ENCODE results near the gene LGALS9. TPM values are rescaled to one million over a fixed set of nuclear protein-coding genes. Genes with fewer than 3 reads are reported as not detected.

The LGALS9 gene
- total and polyA plus RNA-seq, 2 donors (not counting 1 experiment from before 2014, with no cell fraction given) = 65.9 to 197 TPM

- ATAC-seq (ENCODE audit: low read depth) = no peak
- Mint-ChIP-seq H3K4me3 (no peak overlapping the region), H3K27ac (no peak overlapping the region), H3K27me3 (no peaks in the 10 kb centered on the region), H3K4me1 (peaks cover 2% of the 10 kb centered on the region), H3K9me3 (ENCODE audit: insufficient read depth) (no peaks in the 10 kb centered on the region)
- no peaks in the 10 kb centered on the region for H3K79me2 ChIP-seq (ENCODE audit: control insufficient read depth, insufficient read depth, low read length)
- DNase-seq = no peak
- no peak overlapping the region for H3K27ac ChIP-seq (ENCODE audit: low read length in 2 of 2)
- no peaks in the 10 kb centered on the region for H3K27me3 ChIP-seq (replicated peaks in 1 of 4; ENCODE audit: control extremely low read depth in 1 of 4, control insufficient read depth in 3 of 4, insufficient read depth in 4 of 4, low read length in 3 of 4)
- intact Hi-C loops (cut with micrococcal nuclease) = loop anchor here (1.0 kb wide), 1 partner anchor 48 kb away; no protein-coding TSS in a partner anchor
- H2AFZ ChIP-seq (ENCODE audit: insufficient read depth, low read depth, low read length, poor library complexity, severe bottlenecking) = no peak overlapping the region
- ChIA-PET POLR2A (no interaction called here), CTCF (interaction anchor here (0.9 to 14.9 kb wide), 19 partner anchors 8 to 422 kb away, joined by 3 to 395 read pairs (median 36); partner anchors contain the start of genes KSR1 and LGALS9)
- H3K4me1 ChIP-seq (ENCODE audit: control insufficient read depth in 2 of 2, insufficient read depth in 2 of 2, low read length in 2 of 2) = peaks cover 0 to 4% of the 10 kb centered on the region in 2 donors
- no peak overlapping the region for H3K4me2 ChIP-seq (replicated peaks; ENCODE audit: low read depth, low read length, poor library complexity, severe bottlenecking)
- TF ChIP-seq EZH2 (IDR thresholded peaks at IDR 0.05; ENCODE audit: borderline replicate concordance, insufficient read depth, low read depth, low read length, poor library complexity, severe bottlenecking) (no peak), CTCF (IDR thresholded peaks at IDR 0.05) (peak; percentile 40)
- 69% methylated on average over 1 of the region's 2 CpGs for WGBS (ENCODE audit: insufficient coverage)
- H3K9ac ChIP-seq (ENCODE audit: low read length) = no peak overlapping the region
- H3K36me3 ChIP-seq (replicated peaks in 1 of 2; ENCODE audit: control extremely low read depth in 1 of 2, control insufficient read depth in 1 of 2, extremely low read depth in 1 of 2, insufficient read depth in 2 of 2, low read length in 1 of 2) = peaks cover 0 to 7% of the 10 kb centered on the region in 2 experiments
- H3K9me3 ChIP-seq (ENCODE audit: control extremely low read depth in 1 of 3, control insufficient read depth in 2 of 3, insufficient read depth in 1 of 3, low read length in 2 of 3) = no peaks in the 10 kb centered on the region
- peaks cover 5% of the 10 kb centered on the region for H4K20me1 ChIP-seq (ENCODE audit: control insufficient read depth, insufficient read depth, low read length, poor library complexity, severe bottlenecking)
- no peak overlapping the region for H3K4me3 ChIP-seq (ENCODE audit: control extremely low read depth in 1 of 5, extremely low read depth in 1 of 5, insufficient read depth in 1 of 5, low read depth in 2 of 5, low read length in 4 of 5)
Measured at GRCh38 chr17:27603421-27603770, 27.6 kb upstream of the LGALS9 start.

- Histone ChIP-seq H4K20me1 (ENCODE audit: control insufficient read depth, insufficient read depth, low read length, poor library complexity, severe bottlenecking) (peaks cover 5% of the 10 kb centered on the region), H3K9me3 (ENCODE audit: control extremely low read depth in 1 of 3, control insufficient read depth in 2 of 3, insufficient read depth in 1 of 3, low read length in 2 of 3) (no peaks in the 10 kb centered on the region), H3K9ac (ENCODE audit: low read length) (no peak overlapping the region), H3K4me3 (ENCODE audit: control extremely low read depth in 1 of 5, extremely low read depth in 1 of 5, insufficient read depth in 1 of 5, low read depth in 2 of 5, low read length in 4 of 5) (no peak overlapping the region), H3K36me3 (replicated peaks in 1 of 2; ENCODE audit: control extremely low read depth in 1 of 2, control insufficient read depth in 1 of 2, extremely low read depth in 1 of 2, insufficient read depth in 2 of 2, low read length in 1 of 2) (peaks cover 0 to 13% of the 10 kb centered on the region in 2 experiments), H3K4me2 (replicated peaks; ENCODE audit: low read depth, low read length, poor library complexity, severe bottlenecking) (no peak overlapping the region), H3K4me1 (ENCODE audit: control insufficient read depth in 2 of 2, insufficient read depth in 2 of 2, low read length in 2 of 2) (peaks cover 0 to 4% of the 10 kb centered on the region in 2 donors), H3K27ac (ENCODE audit: low read length in 2 of 2) (no peak overlapping the region), H3K27me3 (replicated peaks in 1 of 4; ENCODE audit: control extremely low read depth in 1 of 4, control insufficient read depth in 3 of 4, insufficient read depth in 4 of 4, low read length in 3 of 4) (no peaks in the 10 kb centered on the region), H2AFZ (ENCODE audit: insufficient read depth, low read depth, low read length, poor library complexity, severe bottlenecking) (no peak overlapping the region), H3K79me2 (ENCODE audit: control insufficient read depth, insufficient read depth, low read length) (no peaks in the 10 kb centered on the region)
- CTCF ChIA-PET = interaction anchor here (0.9 to 14.9 kb wide), 16 partner anchors 9 to 406 kb away, joined by 3 to 395 read pairs (median 45); partner anchors contain the start of genes KSR1 and LGALS9
- no peak overlapping the region for H3K27ac Mint-ChIP-seq
- no peak for DNase-seq
- intact Hi-C loops (cut with micrococcal nuclease) = loop anchor here (1.0 kb wide), 1 partner anchor 47 kb away; no protein-coding TSS in a partner anchor
- H3K4me1 Mint-ChIP-seq = peaks cover 2% of the 10 kb centered on the region
- no peak overlapping the region for H3K4me3 Mint-ChIP-seq
- POLR2A ChIA-PET = no interaction called here
- WGBS (ENCODE audit: insufficient coverage) = 99% methylated on average over 16 of the region's 22 CpGs
- TF ChIP-seq EZH2 (IDR thresholded peaks at IDR 0.05; ENCODE audit: borderline replicate concordance, insufficient read depth, low read depth, low read length, poor library complexity, severe bottlenecking) = no peak
- no peak for TF ChIP-seq CTCF (IDR thresholded peaks at IDR 0.05)
- H3K27me3 Mint-ChIP-seq = no peaks in the 10 kb centered on the region
- H3K9me3 Mint-ChIP-seq (ENCODE audit: insufficient read depth) = no peaks in the 10 kb centered on the region
- ATAC-seq (ENCODE audit: low read depth) = no peak
Measured at GRCh38 chr17:27603880-27604794, 26.9 kb upstream of the LGALS9 start.
